GM12878 (cell line): ENCODE measurements around the gene PTGIS. TPM values are rescaled to one million over a fixed set of nuclear protein-coding genes. Genes with fewer than 3 reads are reported as not detected.

Source experiments
- ATAC-seq: fragments of 200-7000 bp; cut with Tn5 transposase; 3 replicates; pipeline ENCODE4 v1.9.1; 2020; ENCODE audit warnings: mild to moderate bottlenecking, moderate library complexity
- BruUV-seq: library from RNA; stranded (reverse); fragments of 400-500 nt; replicated peaks from 2 replicates; lab custom pipeline; 2021; lab: Mats Ljungman, UMichigan
- CTCF ChIA-PET: fragments of 300-600 bp; sonication (Branson Sonifier 250); formaldehyde crosslinking; extraction: SDS; loops from one replicate; lab custom pipeline; 2021; ENCODE audit warnings: inconsistent platforms; lab: Yijun Ruan, JAX
- POLR2A ChIA-PET: fragments of 350-600 bp; formaldehyde crosslinking; extraction: SDS; loops from one replicate; lab custom pipeline; 2021; ENCODE audit warnings: inconsistent platforms; lab: Charles Lee
- RAD21 ChIA-PET: fragments of 300-600 bp; sonication (Branson Sonifier 250); formaldehyde crosslinking; loops from one replicate; lab custom pipeline; 2023; ENCODE audit warnings: antibody characterized with exemption; ENCODE audit not compliant: unreplicated experiment; lab: Charles Lee
- SMC1A ChIA-PET: fragments of 300-600 bp; sonication (Branson Sonifier 250); formaldehyde crosslinking; loops from one replicate; lab custom pipeline; 2023; ENCODE audit not compliant: unreplicated experiment, uncharacterized antibody; lab: Charles Lee
- DNase-seq: peaks from one replicate; pipeline ENCODE4 v3.0.0-alpha.2; 2011; ENCODE audit warnings: low read depth, low spot score
- FAIRE-seq: peaks from 3 replicates; lab custom pipeline; 2011; peaks lifted over from hg19 to GRCh38; lab: Jason Lieb, UNC
- H2AFZ ChIP-seq: 2 replicates; pipeline ENCODE4 v1.6.0; 2011; ENCODE audit warnings: low read depth, low read length, control low read depth; ENCODE audit not compliant: control insufficient read depth
- H3K27ac ChIP-seq: 2 replicates; pipeline ENCODE4 v1.5.1; 2011; ENCODE audit warnings: control low read depth; ENCODE audit not compliant: control insufficient read depth, insufficient read depth
- H3K27me3 ChIP-seq, 2 experiments: replicated peaks in 1 of 2; 2 replicates each; pipeline versions ENCODE4 v1.6.0 to v1.6.1; 2011; ENCODE audit warnings: low read length in 1 of 2; ENCODE audit not compliant: control insufficient read depth in 2 of 2, insufficient read depth in 2 of 2
- H3K36me3 ChIP-seq, 2 experiments: 2 replicates each; pipeline ENCODE4 v1.5.1; 2011; ENCODE audit warnings: low read length in 1 of 2; ENCODE audit not compliant: control insufficient read depth in 2 of 2, insufficient read depth in 2 of 2
- H3K4me1 ChIP-seq: 2 replicates; pipeline ENCODE4 v1.6.1; 2011; ENCODE audit warnings: mild to moderate bottlenecking, low read length, moderate library complexity, mixed read lengths; ENCODE audit not compliant: control insufficient read depth, insufficient read depth
- H3K4me2 ChIP-seq: 2 replicates; pipeline ENCODE4 v1.6.0; 2011; ENCODE audit warnings: control low read depth; ENCODE audit not compliant: control insufficient read depth, insufficient read depth
- H3K4me3 ChIP-seq: fragments of 200-600 bp; sonication (generic); 2 replicates; pipeline ENCODE4 v1.5.1; 2016
- H3K79me2 ChIP-seq: 2 replicates; pipeline ENCODE4 v1.6.0; 2011; ENCODE audit warnings: low read length; ENCODE audit not compliant: control insufficient read depth, insufficient read depth
- H3K9ac ChIP-seq: 2 replicates; pipeline ENCODE4 v1.8.0; 2011; ENCODE audit warnings: low read length, control low read depth, mixed read lengths; ENCODE audit not compliant: control insufficient read depth, insufficient read depth
- H3K9me3 ChIP-seq: replicated peaks from 3 replicates; pipeline ENCODE4 v1.5.1; 2011; ENCODE audit warnings: mild to moderate bottlenecking, low read length; ENCODE audit not compliant: control insufficient read depth, insufficient read depth
- H4K20me1 ChIP-seq: 2 replicates; pipeline ENCODE4 v1.6.0; 2011; ENCODE audit not compliant: control insufficient read depth, insufficient read depth
- ESRRA ChIP-seq: IDR thresholded peaks from 2 replicates; pipeline ENCODE4 v1.6.1; 2012; ENCODE audit warnings: mild to moderate bottlenecking, low read length, improper control_type of control experiment
- HDGF ChIP-seq: fragments of 450-650 bp; IDR thresholded peaks from 2 replicates; pipeline ENCODE4 v1.6.1; 2016; ENCODE audit warnings: antibody characterized with exemption
- MEF2A ChIP-seq: IDR thresholded peaks from 2 replicates; pipeline ENCODE4 v1.6.1; 2011; ENCODE audit warnings: low read depth, mild to moderate bottlenecking, low read length, moderate library complexity; ENCODE audit not compliant: insufficient read depth
- MEF2B ChIP-seq: fragments of 450-650 bp; IDR thresholded peaks from 2 replicates; pipeline ENCODE4 v1.6.1; 2018; ENCODE audit warnings: mild to moderate bottlenecking, moderate library complexity; ENCODE audit not compliant: partially characterized antibody, poor library complexity, severe bottlenecking
- TBL1XR1 ChIP-seq: IDR thresholded peaks from 2 replicates; pipeline ENCODE4 v1.6.1; 2012; ENCODE audit warnings: low read depth, low read length, improper control_type of control experiment
- ZNF24 ChIP-seq: fragments of 450-650 bp; IDR thresholded peaks from 2 replicates; pipeline ENCODE4 v1.6.1; 2017; ENCODE audit warnings: antibody characterized with exemption, mild to moderate bottlenecking
- WGBS: methylation state at CpG from one replicate; pipeline ENCODE4 v1.1.6; 2016; ENCODE audit warnings: low lambda C conversion rate; ENCODE audit not compliant: insufficient replicate concordance, insufficient coverage; ENCODE audit errors: missing lambda C conversion rate; 5-methylcytosine and 5-hydroxymethylcytosine counted together
- in situ Hi-C: fragments of 300-500 bp; cut with MboI; formaldehyde crosslinking; loops from 9 replicates; pipeline ENCODE4 v1.14.3; 2018; ENCODE audit warnings: mixed read lengths
- intact Hi-C: fragments of 100-400 bp; cut with micrococcal nuclease; formaldehyde crosslinking; loops from one replicate; pipeline ENCODE4 v1.14.2; 2022; ENCODE audit not compliant: unreplicated experiment
- polyA plus RNA-seq, 11 experiments: library from polyadenylated mRNA; depleted of rRNA in 4 of 11; unstranded in 6 of 11; stranded (reverse) in 5 of 11; fragments of >200 nt; fragmentation: Nextera tagmentation in 4 of 11; fragmentation: Illumina TruSeq in 1 of 11; extraction: Ambion mirVana in 4 of 11; extraction: Trizol in 1 of 11; gene quantifications; 1 replicate in 1 of 11; 2 replicates in 10 of 11; pipeline versions ENCODE4 v1.2.1 to v1.2.3, GENCODE V29; 2011 to 2016; ENCODE audit warnings: inconsistent platforms in 2 of 11, missing spikeins in 2 of 11, low read depth in 1 of 11
- total RNA-seq, 4 experiments: library from RNA; depleted of rRNA in 3 of 4; stranded (reverse); fragments of >200 nt in 3 of 4; fragmentation: Illumina TruSeq in 1 of 4; extraction: Trizol in 1 of 4; gene quantifications; 2 replicates each; pipeline versions ENCODE4 v1.2.1 to v1.2.3, GENCODE V29; 2013 to 2021
- TF ChIP-seq, protein P1 (sequence below): fragments of 450-650 bp; IDR thresholded peaks from 2 replicates; pipeline ENCODE4 v1.6.1; 2017; ENCODE audit warnings: mild to moderate bottlenecking, moderate library complexity

The PTGIS gene
- total and polyA plus RNA-seq, 10 of the 15 experiments (the other 5 are each of a cell fraction or from before 2014, with no cell fraction given) = 0.10 TPM; not detected in 9

- DNase-seq (no peak), FAIRE-seq (no peak), ATAC-seq (no peak)
- peaks cover 3 to 8% of the 10 kb centered on the region in 2 experiments; a peak in 2 of 4 replicates for H3K27me3 ChIP-seq
- CTCF ChIA-PET = interaction anchor here (0.9 to 1.0 kb wide), 2 partner anchors 12 to 28 kb away, joined by 3 read pairs; no protein-coding TSS in a partner anchor
- H3K4me3 ChIP-seq = no peak overlapping the region
- H3K4me1 ChIP-seq = no peaks in the 10 kb centered on the region
- H3K27ac ChIP-seq = no peak overlapping the region
- intact Hi-C loops = no loop called here
- in situ Hi-C loops = no loop called here
- no peak overlapping the region for H3K4me2 ChIP-seq
- POLR2A ChIA-PET = interaction anchor here (0.7 kb wide), 1 partner anchor 52 kb away, joined by 5 read pairs; no protein-coding TSS in a partner anchor
- H3K36me3 ChIP-seq = no peaks in the 10 kb centered on the region
- no peaks in the 10 kb centered on the region; the same call in 2 of the 3 replicates for H3K9me3 ChIP-seq
- no TSS peak for BruUV-seq
- no peaks in the 10 kb centered on the region for H4K20me1 ChIP-seq
- H3K9ac ChIP-seq = no peak overlapping the region
- RAD21 ChIA-PET = interaction anchor here (0.7 kb wide), 1 partner anchor 305 kb away, joined by 3 read pairs; no protein-coding TSS in a partner anchor
- SMC1A ChIA-PET = interaction anchor here (1.0 kb wide), 1 partner anchor 13 kb away, joined by 3 read pairs; no protein-coding TSS in a partner anchor
- no peak overlapping the region for H2AFZ ChIP-seq
- 57% methylated on average over 10 of the region's 10 CpGs for WGBS
- no peaks in the 10 kb centered on the region for H3K79me2 ChIP-seq
- TF ChIP-seq HDGF (no peak), ESRRA (no peak), MEF2B (no peak), TBL1XR1 (no peak), ZNF24 (no peak), MEF2A (no peak)
- TF ChIP-seq, protein P1, sequence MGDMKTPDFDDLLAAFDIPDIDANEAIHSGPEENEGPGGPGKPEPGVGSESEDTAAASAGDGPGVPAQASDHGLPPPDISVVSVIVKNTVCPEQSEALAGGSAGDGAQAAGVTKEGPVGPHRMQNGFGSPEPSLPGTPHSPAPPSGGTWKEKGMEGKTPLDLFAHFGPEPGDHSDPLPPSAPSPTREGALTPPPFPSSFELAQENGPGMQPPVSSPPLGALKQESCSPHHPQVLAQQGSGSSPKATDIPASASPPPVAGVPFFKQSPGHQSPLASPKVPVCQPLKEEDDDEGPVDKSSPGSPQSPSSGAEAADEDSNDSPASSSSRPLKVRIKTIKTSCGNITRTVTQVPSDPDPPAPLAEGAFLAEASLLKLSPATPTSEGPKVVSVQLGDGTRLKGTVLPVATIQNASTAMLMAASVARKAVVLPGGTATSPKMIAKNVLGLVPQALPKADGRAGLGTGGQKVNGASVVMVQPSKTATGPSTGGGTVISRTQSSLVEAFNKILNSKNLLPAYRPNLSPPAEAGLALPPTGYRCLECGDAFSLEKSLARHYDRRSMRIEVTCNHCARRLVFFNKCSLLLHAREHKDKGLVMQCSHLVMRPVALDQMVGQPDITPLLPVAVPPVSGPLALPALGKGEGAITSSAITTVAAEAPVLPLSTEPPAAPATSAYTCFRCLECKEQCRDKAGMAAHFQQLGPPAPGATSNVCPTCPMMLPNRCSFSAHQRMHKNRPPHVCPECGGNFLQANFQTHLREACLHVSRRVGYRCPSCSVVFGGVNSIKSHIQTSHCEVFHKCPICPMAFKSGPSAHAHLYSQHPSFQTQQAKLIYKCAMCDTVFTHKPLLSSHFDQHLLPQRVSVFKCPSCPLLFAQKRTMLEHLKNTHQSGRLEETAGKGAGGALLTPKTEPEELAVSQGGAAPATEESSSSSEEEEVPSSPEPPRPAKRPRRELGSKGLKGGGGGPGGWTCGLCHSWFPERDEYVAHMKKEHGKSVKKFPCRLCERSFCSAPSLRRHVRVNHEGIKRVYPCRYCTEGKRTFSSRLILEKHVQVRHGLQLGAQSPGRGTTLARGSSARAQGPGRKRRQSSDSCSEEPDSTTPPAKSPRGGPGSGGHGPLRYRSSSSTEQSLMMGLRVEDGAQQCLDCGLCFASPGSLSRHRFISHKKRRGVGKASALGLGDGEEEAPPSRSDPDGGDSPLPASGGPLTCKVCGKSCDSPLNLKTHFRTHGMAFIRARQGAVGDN = no peak
These were observed 14.7 kb upstream of the PTGIS start for GRCh38 chr20:49582413-49583334.
